H1 (cell line): ENCODE measurements around the gene RMDN3. TPM values are rescaled to one million over a fixed set of nuclear protein-coding genes. Genes with fewer than 3 reads are reported as not detected.

Source experiments
- CBX8 ChIP-seq: fragments of 300-800, 300-1000 bp; sonication (generic); IDR thresholded peaks from 2 replicates; pipeline ENCODE4 v1.7.1; 2016; ENCODE audit warnings: low read depth, low read length, borderline replicate concordance
- E2F6 ChIP-seq: IDR thresholded peaks from 2 replicates; pipeline ENCODE4 v1.6.1; 2012; ENCODE audit warnings: inconsistent platforms
- GTF2F1 ChIP-seq: IDR thresholded peaks from 2 replicates; pipeline ENCODE4 v1.6.1; 2012; ENCODE audit warnings: low read depth, low read length, improper control_type of control experiment, borderline replicate concordance
- HDAC6 ChIP-seq: IDR thresholded peaks from one replicate; pipeline ENCODE4 v1.7.1; 2012; ENCODE audit warnings: low read depth, mild to moderate bottlenecking, inconsistent platforms, low read length, moderate library complexity
- POLR2A ChIP-seq, 2 experiments: IDR thresholded peaks; 1 replicate in 1 of 2; 2 replicates in 1 of 2; pipeline ENCODE4 v1.6.1; 2011; ENCODE audit warnings: low read depth in 2 of 2, low read length in 2 of 2, mild to moderate bottlenecking in 2 of 2; ENCODE audit errors: control extremely low read depth in 1 of 2
- POU5F1 ChIP-seq: IDR thresholded peaks from 2 replicates; pipeline ENCODE4 v1.6.1; 2011; ENCODE audit warnings: low read depth, mild to moderate bottlenecking, low read length, moderate library complexity
- TAF7 ChIP-seq: optimal IDR thresholded peaks from 2 replicates; pipeline ENCODE3; 2011; ENCODE audit warnings: low read depth, mild to moderate bottlenecking, inconsistent platforms, low read length, moderate library complexity, borderline replicate concordance
- YY1 ChIP-seq: IDR thresholded peaks from 2 replicates; pipeline ENCODE4 v1.6.1; 2011; ENCODE audit warnings: low read depth, mild to moderate bottlenecking, low read length
- polyA plus RNA-seq, 7 experiments: library from polyadenylated mRNA; depleted of rRNA in 3 of 7; stranded (reverse) in 5 of 7; unstranded in 2 of 7; fragments of >200 nt in 5 of 7; fragments of 200-250 nt in 2 of 7; gene quantifications; 1 replicate in 5 of 7; 2 replicates in 1 of 7; 4 replicates in 1 of 7; pipeline versions ENCODE4 v1.2.1 to v1.2.3, GENCODE V29; 2011 to 2013; ENCODE audit warnings: missing spikeins in 2 of 7, mixed read lengths in 2 of 7
- total RNA-seq: library from RNA; stranded (reverse); fragmentation: NEBNext Ultra II Directional; extraction: Animal tissue kit (Norgen Biotek cat#: 25700); gene quantifications from 2 replicates; pipeline ENCODE4 v1.2.1, GENCODE V29; 2021

RMDN3 gene
- total and polyA plus RNA-seq, 2 of the 8 experiments (the other 6 are each of a cell fraction or from before 2014, with no cell fraction given): 10.8 to 24.1 TPM

GRCh38 chr15:40763801-40764628 is 9.0 kb upstream of the RMDN3 start, which contains the start of gene GCHFR (continued):
- no peak for TF ChIP-seq HDAC6
- TF ChIP-seq POLR2A (IDR thresholded peaks at IDR 0.05; ENCODE audit: control extremely low read depth in 1 of 2, low read depth in 2 of 2, low read length in 2 of 2): peak in 1 of 2 experiments; percentile 53; a peak in 1 of 3 replicates
- TF ChIP-seq POU5F1: no peak
- TF ChIP-seq TAF7: peak; percentile 34
- no peak for TF ChIP-seq YY1
- TF ChIP-seq CBX8: no peak
- no peak; the same call in 1 of the 2 replicates for TF ChIP-seq E2F6
- no peak; the same call in 1 of the 2 replicates for TF ChIP-seq GTF2F1
